Ramos (cell line): Measurements from ENCODE around the gene IRGQ.
"Not testable (repeated sequence)": the region's sequence is repeated elsewhere in the genome, so short reads cannot be mapped to it uniquely, and the experiment has no call there.

ENCODE experiments used
- in situ Hi-C: fragments of 300-500 bp; cut with MboI; formaldehyde crosslinking; loops from one replicate; pipeline ENCODE4 v1.14.3; 2022; ENCODE audit warnings: low sequenced_read_pairs; ENCODE audit not compliant: unreplicated experiment

IRGQ gene

DNA sequence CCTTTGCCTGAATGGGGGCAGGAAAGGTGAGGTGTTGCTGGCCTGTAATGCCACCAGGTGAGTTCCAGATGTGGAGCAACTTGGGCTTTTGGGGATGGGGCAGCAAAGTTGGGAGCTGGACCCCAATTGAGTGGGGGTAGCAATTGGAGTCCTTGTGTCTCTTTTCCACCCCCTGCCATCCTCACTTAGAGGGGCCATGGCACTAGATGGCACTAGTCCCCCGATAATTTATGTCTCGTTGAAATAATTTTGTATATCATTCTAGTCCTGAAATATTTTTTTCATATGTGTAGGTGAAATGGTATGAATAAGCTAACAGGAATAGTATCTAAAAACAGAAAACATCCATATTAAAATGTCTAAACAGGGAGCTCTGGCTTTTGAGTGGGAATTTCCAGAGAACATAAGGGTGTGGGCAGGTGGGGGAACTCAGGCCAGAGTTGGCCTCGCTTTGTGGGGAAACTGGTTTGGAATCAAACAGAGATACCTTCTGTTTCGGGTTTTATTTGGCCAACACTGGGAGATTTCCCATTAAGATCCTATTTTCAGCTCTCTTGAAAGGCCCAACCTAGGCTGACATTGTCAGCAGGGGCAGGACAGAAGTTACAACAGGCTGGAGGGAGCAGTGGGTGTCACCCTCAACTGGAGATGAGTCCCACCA lies 3.8 kb upstream of the IRGQ start:
- in situ Hi-C loops = no loop called here

DNA sequence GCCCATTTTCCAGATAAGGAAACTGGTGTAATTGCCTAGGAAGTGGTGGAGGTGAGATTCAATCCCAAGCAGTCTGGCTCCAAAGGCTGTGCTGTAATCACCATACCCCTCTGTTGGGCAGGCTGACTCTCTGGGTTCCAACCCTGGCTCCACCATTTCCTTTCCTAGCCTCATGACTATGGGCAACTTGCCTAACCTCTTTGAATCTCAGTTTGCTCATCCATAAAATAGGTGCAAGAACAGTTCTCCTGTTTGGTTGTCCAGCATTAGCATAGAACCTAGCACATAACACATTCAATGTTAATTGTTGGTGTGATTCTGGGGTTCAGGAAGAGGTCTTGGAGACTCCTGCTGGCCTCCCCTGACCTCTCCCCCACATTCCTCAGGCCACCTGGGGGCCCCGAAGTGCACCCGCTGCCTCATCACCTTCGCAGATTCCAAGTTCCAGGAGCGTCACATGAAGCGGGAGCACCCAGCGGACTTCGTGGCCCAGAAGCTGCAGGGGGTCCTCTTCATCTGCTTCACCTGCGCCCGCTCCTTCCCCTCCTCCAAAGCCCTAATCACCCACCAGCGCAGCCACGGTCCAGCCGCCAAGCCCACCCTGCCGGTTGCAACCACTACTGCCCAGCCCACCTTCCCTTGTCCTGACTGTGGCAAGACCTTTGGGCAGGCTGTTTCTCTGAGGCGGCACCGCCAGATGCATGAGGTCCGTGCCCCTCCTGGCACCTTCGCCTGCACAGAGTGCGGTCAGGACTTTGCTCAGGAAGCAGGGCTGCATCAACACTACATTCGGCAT lies 2.7 kb upstream of the IRGQ start:
- in situ Hi-C loops = no loop called here

DNA sequence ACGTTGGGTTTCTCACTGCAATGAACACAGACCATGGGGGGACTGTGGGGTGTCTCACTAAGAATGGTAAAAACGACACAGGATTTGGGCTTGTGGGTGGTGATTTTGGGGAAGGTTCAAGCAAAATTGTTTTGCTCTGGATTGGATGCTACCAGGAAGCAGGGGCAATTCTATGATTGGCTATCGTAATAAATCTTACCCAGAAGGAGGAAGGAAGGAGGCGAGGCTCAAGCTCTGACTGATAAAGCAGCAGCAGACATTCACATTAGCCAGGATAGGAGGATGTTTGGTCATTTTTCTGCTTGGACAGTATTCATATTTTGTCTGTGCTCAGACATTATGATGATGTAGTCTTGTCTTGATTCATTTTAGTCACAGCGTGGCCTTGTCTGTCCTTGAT lies 1.9 kb upstream of the IRGQ start:
- in situ Hi-C loops = no loop called here

DNA sequence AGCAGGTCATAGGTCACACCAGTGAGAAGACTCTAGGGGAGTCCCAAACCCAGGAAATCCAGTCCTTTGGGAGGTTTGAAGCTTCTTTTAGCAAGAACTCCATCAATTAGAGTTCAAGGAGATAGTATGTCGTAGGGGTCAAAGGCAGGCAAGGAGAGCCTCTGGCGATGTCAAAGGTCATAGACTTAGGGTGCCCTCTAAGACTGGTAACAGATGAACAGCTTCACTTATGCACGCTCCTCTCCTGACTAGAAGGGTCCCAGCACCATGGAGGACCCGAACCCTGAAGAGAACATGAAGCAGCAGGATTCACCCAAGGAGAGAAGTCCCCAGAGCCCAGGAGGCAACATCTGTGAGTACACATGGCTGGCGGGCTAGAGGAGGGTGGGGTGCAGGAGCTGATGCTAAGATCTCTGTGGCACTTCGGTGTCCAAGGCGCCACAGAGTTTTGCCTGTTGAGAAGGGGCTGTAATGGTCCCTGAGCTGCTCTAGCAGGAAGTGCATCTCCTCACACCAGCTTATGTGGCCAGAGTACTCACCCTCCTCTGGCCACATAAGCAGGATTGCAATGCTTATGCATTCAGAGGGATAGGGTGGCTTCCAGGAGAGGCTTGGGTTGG lies 1.0 kb upstream of the IRGQ start:
- in situ Hi-C loops = no loop called here

DNA sequence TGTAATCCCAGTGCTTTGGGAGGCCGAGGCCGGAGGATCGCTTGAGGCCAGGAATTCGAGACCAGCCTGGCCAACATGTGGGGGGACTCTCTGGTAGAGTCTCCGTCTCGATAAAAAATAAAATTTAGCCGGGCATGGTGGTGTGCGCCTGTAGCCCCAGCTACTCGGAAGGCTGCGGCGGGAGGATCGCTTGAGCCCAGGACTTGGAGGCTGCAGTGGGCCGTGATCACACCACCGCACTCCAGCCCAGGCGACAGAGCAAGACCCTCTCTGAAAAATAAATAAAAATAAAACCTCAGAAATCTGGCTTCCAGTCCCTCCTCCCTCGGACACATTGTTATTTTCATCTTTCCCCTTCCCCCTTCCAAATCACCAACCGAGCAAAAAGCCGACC lies 332 bp downstream of the IRGQ start:
- in situ Hi-C loops = no loop called here

DNA sequence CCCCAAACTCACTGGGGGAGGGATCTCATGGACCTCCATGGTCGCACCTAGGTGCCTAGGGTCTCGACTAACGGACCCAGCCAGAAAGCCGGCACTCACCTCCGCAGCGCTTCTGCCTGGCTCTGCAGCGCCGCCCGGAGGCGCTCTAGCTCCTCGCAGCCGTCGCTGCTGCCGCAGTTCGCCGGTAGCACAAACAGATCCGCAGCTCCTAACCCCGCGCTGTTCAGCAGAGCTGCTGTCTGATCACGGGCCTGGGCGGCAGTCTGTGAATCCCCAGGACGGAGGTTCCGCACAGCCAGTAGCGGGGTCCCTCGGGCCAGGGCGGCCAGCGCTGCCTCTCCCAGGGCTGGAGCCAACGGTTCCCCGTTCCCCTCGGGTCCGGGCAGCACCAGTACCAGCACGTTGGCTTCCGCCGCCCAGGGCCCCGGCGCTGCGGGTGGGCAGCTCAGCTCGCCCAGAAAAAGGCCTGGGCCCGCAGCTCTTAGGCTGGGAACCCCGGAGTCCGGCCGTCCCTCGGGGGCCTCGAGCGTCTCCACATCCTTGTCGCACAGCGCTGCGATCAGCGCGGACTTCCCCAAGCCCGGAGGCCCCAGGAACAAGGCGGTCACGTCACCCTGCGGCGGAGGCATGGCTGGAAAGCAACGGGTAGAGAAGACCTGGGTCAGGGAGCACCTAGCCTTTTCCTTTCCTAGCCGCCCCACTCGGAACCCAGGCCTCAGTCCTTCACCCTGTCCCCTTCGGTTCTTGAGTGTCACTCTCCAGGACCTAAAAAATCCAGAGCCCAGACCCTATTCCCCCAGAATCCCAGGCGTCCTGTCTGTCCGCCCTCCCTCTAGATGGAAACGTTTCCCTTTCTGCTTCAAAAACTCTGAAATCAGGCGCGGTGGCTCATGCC lies 977 bp downstream of the IRGQ start:
- in situ Hi-C loops = no loop called here

DNA sequence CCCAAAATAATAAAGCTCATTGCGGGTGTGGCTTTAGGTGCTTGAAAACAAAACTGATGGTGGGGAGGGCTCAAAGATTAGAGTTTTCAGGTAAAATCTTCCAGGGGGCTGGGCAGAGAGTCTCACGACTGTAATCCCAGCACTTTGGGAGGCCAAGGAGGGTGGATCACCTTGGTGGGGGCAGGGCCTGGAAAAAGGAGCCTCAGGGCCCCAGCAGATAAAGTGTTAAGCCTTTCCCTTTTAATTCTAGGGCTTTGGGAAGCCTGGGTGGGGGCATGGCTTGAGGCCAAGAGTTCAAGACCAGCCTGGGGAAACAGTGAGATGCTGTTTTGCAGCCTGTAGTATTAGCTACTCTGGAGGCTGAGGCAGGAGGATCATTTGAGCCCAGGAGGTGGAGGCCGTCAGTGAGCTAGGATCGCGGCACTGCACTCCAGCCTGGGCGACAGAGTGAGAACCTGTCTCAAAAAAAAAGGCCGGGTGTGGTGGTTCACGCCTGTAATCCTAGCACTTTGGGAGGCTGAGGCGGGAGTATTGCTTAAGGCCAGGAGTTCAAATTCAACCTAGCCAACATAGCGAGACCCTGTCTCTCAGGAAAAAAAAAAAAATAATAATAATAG lies 1.7 kb downstream of the IRGQ start:
- in situ Hi-C loops = no loop called here

DNA sequence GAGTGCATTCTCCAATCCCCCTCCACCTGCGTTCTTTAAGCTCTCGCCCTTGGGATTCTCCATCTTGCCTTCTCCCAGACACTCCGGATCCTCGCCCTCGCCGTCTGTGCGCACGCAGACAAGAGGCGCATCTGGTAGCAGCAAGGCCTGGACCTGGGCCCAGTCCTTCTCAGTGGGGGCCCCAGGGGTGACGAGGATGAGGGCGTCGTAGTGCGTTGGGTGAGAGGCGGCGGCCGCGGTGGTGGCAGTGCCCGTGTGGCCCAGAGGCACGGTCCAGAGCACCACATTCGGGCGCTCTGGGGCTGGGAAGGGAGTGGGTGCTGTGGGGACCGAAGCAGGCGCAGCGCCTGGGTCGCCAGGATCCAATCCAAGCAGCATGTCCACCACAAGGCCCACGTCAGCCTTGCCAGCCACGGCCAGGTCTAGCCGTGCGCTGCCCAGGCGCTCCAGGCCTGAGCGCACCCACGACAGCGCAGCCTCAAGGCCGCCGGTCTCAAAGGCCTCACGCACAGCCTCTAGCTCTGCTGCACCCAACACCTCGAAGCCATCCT lies 3.1 kb downstream of the IRGQ start:
- in situ Hi-C loops = no loop called here

DNA sequence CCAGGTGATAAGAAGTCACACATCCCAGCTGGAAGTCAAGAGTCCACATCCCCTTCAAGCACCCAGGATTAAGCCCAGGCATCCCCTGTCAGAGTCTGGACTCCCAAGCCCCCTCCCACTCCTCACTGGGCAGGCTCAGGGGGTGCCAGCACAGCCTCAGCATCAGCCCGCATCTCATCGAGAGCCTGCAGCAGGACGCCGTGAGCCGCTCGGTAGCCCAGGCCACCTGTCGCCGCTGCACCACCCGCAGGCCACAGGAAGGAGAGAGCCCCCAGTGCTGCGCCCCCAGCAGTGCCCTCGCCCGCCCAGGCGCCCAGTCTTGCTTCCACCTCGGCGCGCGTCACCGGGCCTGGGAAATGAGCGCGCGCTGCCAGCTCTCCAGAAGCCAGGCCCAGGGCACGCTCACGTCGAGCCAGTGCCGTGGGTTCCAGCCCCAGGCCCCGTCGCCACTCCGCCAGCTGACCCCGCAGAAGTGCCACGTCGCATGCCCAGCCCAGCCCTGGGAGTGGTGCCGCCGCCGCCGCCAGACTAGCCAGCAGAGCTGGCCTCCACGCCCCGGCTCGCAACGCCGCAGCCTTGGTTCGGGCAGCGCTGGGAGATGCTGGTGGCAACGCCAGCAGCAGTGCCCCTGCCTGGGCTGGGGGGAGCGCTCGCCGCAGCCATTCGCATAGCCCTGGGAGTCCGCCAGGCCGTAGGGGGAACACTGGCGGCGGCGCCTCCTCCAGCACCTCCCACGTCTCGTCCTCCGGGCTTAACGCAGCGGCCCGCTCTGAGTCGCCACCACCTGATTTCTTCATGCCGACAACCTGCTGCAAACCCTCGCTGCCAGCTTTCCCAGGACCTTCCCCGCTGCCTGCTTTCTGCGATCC lies 3.8 kb downstream of the IRGQ start:
- in situ Hi-C loops = no loop called here

DNA sequence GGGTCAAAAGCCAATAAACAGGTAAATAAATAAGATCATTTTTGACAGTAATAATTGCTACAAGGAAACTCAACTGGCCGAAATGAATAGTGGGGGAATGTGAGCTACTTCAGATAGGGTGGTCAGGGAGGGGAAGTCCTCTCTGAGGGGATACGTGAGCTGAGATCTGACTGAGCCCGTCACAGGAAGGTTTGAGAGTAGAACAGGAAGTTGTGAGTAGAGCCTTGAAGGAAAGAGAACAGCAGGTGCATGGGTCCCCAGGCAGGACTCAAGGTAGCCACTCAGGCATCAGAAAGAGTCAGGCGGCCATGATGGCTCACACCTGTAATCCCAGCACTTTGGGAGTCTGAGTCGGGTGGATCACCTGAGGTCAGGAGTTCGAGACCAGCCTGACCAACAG lies 6.3 kb downstream of the IRGQ start:
- in situ Hi-C loops = no loop called here

DNA sequence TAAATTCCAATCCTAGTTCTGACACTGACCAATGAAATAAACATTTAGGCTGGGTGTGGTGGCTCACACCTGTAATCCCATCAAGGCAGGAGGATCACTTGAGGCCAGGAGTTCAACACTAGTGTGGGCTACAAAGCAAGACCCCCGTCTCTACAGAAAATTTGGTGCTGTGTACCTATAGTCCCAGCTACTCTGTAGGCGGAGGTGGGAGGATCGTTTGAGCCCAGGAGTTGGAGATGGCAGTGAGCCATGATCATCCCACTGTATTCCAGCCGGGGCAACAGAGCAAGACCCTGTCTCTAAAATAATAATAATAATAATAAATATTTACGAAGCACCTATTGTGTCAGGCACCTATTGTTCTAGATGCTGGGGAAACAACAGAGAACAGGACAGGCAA lies 6.7 kb downstream of the IRGQ start:
- in situ Hi-C loops = no loop called here

DNA sequence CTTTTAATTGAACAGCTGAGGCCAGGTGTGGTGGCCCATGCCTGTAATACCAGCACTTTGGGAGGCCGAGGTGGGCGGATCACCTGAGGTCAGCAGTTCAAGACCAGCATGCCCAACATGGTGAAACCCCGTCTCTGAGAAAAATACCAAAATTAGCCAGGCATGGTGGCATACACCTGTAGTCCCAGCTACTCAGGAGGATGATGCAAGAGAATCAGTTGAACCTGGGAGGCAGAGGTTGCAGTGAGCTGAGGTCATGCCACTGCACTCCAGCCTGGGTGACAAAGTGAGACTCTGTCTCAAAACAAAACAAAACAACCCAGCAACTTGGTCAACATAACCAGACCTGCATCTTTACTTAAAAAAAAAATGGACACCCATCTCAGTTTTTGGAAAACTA lies 8.9 kb downstream of the IRGQ start:
- in situ Hi-C loops = not testable (repeated sequence)

DNA sequence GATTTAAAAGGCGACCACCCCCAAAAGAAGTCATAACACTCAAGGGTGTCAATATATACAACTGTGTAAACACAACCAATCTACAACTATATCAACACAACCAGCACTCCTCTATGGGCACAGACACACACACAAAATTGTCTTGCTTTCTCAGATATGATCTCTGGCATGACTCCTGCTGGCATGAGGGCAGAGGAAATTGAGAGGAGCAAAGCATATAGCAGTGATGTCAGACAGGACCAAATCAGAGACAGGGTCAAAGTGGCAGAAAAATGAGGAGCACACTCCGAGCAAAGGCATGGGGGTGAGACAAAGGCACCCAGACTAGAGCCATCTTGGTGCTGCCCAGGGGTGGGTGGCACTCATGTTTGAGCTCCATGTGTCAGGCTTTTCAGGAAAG lies 9.6 kb downstream of the IRGQ start:
- in situ Hi-C loops = no loop called here

DNA sequence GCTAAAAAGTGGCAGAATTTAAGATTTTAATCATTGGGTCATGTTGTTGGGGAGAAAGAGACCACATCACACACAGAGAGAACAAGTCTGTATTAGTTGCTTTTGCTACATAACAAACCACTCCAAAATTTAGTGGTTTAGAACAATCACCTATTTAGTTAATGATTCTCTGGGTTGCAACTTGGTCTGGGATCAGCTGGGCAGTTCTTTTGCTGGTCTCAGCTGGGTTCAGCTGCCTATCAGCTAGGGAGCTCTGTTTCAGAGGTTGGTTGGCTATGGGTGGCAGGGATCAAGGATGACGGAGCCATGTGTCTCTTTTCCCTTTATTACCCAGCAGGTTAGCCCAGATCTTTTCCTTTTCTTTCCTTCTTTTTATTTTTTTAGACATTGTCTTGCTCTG lies 11.4 kb downstream of the IRGQ start:
- in situ Hi-C loops = no loop called here

DNA sequence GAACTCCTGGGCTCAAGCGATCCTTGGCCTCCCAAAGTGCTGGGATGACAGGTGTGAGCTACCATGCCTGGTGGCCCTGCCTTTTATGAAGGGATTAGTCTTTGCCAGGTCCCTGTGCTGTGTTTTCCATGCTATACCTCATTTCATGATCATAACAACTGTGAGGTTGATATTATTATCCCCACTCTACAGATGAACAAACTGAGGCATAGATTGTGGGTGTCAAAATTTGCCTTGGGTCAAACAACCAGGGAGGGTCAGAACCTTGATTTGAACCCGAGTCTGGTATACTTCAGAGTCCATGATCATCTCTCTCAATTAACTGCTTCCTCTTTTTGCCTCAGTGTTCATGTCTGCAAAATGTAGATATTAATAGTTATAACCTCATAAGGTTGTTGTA lies 13.4 kb downstream of the IRGQ start:
- in situ Hi-C loops = no loop called here

DNA sequence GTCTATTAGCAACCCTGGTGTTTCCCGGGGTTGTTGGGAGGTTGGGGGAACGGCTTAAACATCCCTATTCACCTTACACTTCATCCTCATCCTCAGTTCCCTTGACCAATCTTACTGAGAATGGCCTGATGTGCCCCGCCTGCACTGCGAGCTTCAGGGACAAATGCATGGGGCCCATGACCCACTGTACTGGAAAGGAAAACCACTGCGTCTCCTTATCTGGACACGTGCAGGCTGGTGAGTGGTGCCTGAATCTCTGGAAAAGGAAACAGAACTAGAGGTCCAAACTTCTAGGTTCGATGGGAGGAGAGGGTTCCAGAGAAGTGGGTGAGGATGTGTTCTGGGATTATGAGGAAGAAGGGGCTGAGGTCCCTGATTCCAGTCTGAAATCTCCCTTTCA lies 14.5 kb downstream of the IRGQ start:
- in situ Hi-C loops = no loop called here

DNA sequence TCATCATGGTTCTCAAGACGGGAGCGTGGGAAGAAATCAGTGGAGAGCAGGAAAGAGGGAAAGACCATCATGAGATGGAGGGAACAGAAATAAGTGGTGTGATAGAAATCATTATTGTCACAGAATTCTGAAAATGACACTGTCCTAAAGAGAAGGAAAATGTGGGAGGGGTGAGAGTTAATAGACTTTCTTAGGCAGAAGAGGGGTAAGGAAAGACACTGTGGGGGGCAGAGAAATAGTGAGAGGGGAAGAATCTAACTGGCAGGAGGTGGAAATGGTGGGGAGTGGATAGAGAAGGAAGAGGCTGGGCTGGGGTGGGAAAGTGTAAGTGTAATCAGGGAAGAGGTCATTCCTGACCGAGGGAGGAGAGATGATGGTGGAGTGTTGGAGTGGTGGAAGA lies 17.1 kb downstream of the IRGQ start:
- in situ Hi-C loops = no loop called here

DNA sequence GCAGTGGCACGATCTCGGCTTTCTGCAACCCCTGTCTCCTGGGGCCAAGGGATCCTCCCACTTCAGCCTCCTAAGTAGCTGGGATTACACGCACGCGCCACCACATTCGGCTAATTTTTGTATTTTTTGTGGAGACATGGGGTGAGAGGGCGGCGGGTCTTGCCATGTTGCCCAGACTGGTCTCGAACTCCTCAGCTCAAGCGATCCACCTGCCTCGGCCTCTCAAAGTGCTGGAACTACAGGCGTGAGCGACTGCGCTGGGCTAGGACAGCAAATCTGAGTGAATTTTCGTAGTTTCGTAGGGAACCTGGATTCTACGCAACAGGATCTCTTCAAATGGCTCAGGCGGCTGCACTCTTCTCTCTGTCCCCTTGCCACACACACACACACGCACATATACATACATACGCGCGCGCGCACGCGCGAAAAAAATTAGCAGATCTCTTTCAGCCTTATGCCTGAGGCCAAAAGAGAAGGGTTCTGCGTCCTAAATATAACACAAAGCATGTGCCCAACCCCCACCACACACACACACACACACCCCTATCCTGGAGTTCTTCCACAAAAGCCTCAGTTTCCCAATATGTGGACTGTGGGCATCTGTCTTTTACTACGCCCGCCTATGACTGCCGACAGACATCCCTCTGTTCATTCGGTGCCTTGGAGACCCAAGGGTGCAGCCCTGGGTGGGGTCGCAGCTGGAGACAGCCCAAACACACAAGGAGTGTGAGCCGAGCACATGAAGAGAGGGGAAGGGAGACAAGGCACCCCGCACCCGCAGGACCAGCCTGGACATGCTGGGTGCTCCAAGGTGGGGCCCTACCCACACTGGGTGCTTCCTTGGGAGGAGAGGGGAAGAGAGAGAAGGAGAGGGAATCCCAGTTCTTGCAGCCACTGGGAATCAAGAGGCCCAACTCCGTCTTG lies 19.7 kb downstream of the IRGQ start:
- in situ Hi-C loops = no loop called here
